Transverse colon (tissue), 4 donors: ENCODE results near the gene GPD2.

ENCODE experiments used
- EP300 ChIP-seq: sonication (generic); formaldehyde crosslinking; IDR thresholded peaks from one replicate; pipeline ENCODE4 v1.6.1; 2017; ENCODE audit warnings: antibody characterized with exemption, low read depth
- POLR2A ChIP-seq: fragments of 450-650 bp; IDR thresholded peaks from one replicate; pipeline ENCODE4 v1.6.1; 2016; ENCODE audit warnings: antibody characterized with exemption, mild to moderate bottlenecking, moderate library complexity
- POLR2AphosphoS5 ChIP-seq, 3 donors: sonication (generic); formaldehyde crosslinking; IDR thresholded peaks; one replicate each; pipeline ENCODE4 v1.6.1; 2016; ENCODE audit warnings: antibody characterized with exemption in 3 of 3
- TF ChIP-seq, protein P1 (sequence below), 5 experiments: fragments of 200-600 bp in 3 of 5; fragments of 450-650 bp in 2 of 5; sonication (generic) in 3 of 5; IDR thresholded peaks; 1 replicate in 2 of 5; 2 replicates in 3 of 5; pipeline ENCODE4 v1.5.1; 2016 to 2017; ENCODE audit warnings: antibody characterized with exemption in 5 of 5, inconsistent platforms in 3 of 5, mild to moderate bottlenecking in 2 of 5, moderate library complexity in 1 of 5

DNA sequence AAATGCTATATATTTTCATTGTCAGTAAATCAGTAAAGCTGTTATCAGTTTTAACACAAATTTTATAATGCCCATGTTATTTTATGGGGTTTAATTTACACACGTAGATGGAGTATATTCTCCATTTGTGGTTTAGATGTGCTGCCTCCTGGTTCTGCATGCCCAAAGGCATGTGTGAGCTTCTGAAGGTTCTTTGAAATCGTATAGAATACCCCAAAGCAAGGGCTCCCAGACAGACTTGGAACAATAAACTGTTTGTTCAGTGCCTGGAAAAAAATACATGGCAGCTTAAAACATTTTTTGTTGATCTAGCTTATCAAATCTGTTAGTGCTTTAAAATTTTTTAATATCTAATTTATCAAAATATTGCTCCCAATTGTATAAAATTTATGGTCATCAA lies 150.4 kb downstream of the GPD2 start:
- TF ChIP-seq, protein P1, sequence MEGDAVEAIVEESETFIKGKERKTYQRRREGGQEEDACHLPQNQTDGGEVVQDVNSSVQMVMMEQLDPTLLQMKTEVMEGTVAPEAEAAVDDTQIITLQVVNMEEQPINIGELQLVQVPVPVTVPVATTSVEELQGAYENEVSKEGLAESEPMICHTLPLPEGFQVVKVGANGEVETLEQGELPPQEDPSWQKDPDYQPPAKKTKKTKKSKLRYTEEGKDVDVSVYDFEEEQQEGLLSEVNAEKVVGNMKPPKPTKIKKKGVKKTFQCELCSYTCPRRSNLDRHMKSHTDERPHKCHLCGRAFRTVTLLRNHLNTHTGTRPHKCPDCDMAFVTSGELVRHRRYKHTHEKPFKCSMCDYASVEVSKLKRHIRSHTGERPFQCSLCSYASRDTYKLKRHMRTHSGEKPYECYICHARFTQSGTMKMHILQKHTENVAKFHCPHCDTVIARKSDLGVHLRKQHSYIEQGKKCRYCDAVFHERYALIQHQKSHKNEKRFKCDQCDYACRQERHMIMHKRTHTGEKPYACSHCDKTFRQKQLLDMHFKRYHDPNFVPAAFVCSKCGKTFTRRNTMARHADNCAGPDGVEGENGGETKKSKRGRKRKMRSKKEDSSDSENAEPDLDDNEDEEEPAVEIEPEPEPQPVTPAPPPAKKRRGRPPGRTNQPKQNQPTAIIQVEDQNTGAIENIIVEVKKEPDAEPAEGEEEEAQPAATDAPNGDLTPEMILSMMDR (IDR thresholded peaks at IDR 0.05) = no peak
- TF ChIP-seq EP300 (no peak), POLR2A (no peak), POLR2AphosphoS5 (IDR thresholded peaks at IDR 0.05) (no peak)
